Measurements from ENCODE around the gene FAP.

FAP gene

GRCh38 chr2:162159446-162159845, 83.8 kb downstream of the FAP start (continued):
- no peak for TF ChIP-seq AEBP2 (tag by site-specific recombination; IDR thresholded peaks at IDR 0.05; ENCODE audit: borderline replicate concordance)
- no peak for TF ChIP-seq EGR2 (tag by site-specific recombination; IDR thresholded peaks at IDR 0.05; ENCODE audit: low read depth)
- TF ChIP-seq ZNF549 (tag by site-specific recombination; IDR thresholded peaks at IDR 0.05) = no peak
- no peak for TF ChIP-seq PBX3 (CRISPR knock-in tag; IDR thresholded peaks at IDR 0.05)
- TF ChIP-seq KLF8 (tag by site-specific recombination; IDR thresholded peaks at IDR 0.05) = no peak
- no peak for TF ChIP-seq ZNF843 (tag by site-specific recombination; IDR thresholded peaks at IDR 0.05)
- TF ChIP-seq ZNF664 (tag by site-specific recombination; IDR thresholded peaks at IDR 0.05) = no peak

GRCh38 chr2:162156149-162156548, 87.1 kb downstream of the FAP start:
- POLR2A ChIA-PET = no interaction called here
- H3K4me3 ChIP-seq (ENCODE audit: low read depth, low read length) = no peak overlapping the region
- no peak overlapping the region for H3K27ac ChIP-seq (ENCODE audit: extremely low read depth, low read depth, low read length)
- TF ChIP-seq OVOL3 (tag by site-specific recombination; IDR thresholded peaks at IDR 0.05) (no peak), ZNF146 (tag by site-specific recombination; IDR thresholded peaks at IDR 0.05) (no peak), PATZ1 (tag by site-specific recombination; IDR thresholded peaks at IDR 0.05) (no peak), ZNF549 (tag by site-specific recombination; IDR thresholded peaks at IDR 0.05) (no peak), ZNF280D (tag by site-specific recombination; IDR thresholded peaks at IDR 0.05) (no peak), ZBTB7A (tag by site-specific recombination; IDR thresholded peaks at IDR 0.05; ENCODE audit: low read depth) (no peak), ZNF654 (tag by site-specific recombination; IDR thresholded peaks at IDR 0.05; ENCODE audit: low read depth) (no peak), ZNF37A (tag by site-specific recombination; IDR thresholded peaks at IDR 0.05) (no peak), ZNF138 (tag by site-specific recombination; IDR thresholded peaks at IDR 0.05; ENCODE audit: borderline replicate concordance) (no peak), ZNF449 (tag by site-specific recombination; IDR thresholded peaks at IDR 0.05) (no peak), ZNF280C (tag by site-specific recombination; IDR thresholded peaks at IDR 0.05) (no peak), INSM2 (tag by site-specific recombination; IDR thresholded peaks at IDR 0.05) (no peak), ZNF223 (tag by site-specific recombination; IDR thresholded peaks at IDR 0.05) (no peak), ZNF248 (tag by site-specific recombination; IDR thresholded peaks at IDR 0.05) (no peak), ZNF391 (tag by site-specific recombination; IDR thresholded peaks at IDR 0.05; ENCODE audit: borderline replicate concordance, low read depth) (no peak), ZNF704 (tag by site-specific recombination; IDR thresholded peaks at IDR 0.05) (no peak)

More at GRCh38 chr2:162156149-162156548, 87.1 kb downstream of the FAP start:
- CTCF ChIA-PET = interaction anchor here (0.6 to 7.3 kb wide), 7 partner anchors 11 to 559 kb away, joined by 3 to 112 read pairs (median 4); no protein-coding TSS in a partner anchor
- H3K36me3 ChIP-seq (ENCODE audit: control insufficient read depth in 2 of 2, insufficient read depth in 1 of 2, low read length in 2 of 2) = no peaks in the 10 kb centered on the region
- H3K4me1 ChIP-seq (ENCODE audit: control insufficient read depth, insufficient read depth, low read length) = no peaks in the 10 kb centered on the region
- no peaks in the 10 kb centered on the region for H3K9me3 ChIP-seq (ENCODE audit: control insufficient read depth, insufficient read depth, low read depth, low read length)

All from HEK293 (cell line).